Hematopoietic multipotent progenitor cell treated with erythropoietin and hydrocortisone succinate and interleukin-3 and kit ligand, for 17 days (in vitro differentiated cells): ENCODE data around the gene HSPB8.

Experiments used
- DNase-seq: peaks from one replicate; pipeline ENCODE4 v3.0.0-alpha.2; 2015; ENCODE audit warnings: low spot score

The HSPB8 gene

GRCh38 chr12:119178544-119179334, at the start of gene HSPB8:
TSS of gene HSPB8 (plus strand) at chr12:119178931. CDS start at chr12:119179313, 382 bp downstream.
- DNase-seq = no peak

DNA sequence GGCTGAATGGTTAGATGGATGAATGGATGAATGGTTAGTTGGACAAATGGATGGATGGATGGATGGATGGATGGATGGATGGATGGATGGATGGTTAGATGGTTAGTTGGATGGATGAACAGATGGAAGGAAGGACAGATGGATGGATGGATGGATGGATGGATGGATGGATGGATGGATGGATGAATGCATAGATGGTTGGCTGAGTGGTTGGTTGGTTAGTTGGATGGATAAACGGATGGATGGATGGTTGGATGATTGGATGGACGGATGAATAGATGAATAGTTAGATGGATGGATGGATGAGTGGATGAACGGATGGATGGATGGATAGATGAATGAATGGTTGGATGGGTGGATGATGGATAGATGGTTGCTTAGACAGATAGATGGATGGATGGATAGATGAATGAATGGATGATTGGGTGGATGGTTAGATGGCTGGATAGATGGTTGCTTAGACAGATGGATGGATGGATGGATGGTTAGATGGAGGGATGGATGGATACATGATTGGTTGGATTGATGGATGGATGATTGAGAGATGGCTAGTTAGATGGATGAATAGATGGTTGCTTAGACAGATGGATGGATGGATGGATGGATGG, 48.8 kb upstream of the HSPB8 start:
- no peak for DNase-seq

DNA sequence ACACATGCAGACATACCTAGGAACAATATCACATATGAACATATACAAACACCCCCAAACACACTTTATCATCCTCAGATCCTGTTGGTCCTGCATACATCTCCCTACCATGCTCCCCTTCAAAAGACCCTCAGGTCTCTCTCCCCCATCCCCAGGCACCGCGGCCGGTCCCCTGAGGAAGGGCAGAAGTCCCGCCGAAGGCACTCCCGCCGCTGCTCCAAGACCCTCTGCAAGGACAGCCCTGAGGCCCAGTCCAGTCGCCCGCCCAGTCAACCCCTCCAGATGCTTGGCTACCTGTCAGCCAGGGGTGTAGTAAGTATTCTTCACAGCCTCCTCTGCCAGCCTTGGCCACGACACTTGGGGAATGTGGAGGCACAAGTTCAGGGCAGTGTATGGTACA, 48.2 kb upstream of the HSPB8 start:
- DNase-seq = no peak

GRCh38 chr12:119134284-119135072, 44.3 kb upstream of the HSPB8 start:
- no peak for DNase-seq

DNA sequence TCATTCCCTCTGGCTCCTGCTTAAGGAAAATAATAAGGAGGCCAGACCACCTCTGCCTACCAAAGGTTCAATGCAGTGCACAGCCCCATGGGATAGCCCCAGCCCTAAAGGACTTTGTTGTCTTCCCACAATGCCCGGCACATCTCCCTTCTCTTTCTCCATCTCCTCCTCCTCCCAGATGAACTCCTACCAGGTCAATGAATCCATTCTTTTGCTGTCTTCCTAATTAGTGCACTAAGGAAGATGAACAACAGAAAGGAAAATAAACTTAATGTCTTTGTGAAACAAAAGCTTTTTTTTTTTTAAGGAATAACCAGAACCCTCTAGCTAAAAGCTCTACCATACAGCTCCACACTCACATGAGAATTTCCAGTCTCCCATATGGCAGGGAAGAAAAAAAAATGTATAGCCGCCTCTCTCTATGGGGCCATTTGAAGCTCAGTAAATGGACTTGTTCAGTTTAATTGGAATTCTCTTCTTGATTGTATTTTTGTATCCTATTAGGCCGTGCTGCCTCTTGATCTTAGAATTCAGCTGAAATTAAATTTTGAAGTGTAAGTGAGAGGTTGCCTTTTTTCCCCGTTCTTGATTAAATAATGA, 41.8 kb upstream of the HSPB8 start:
- no peak for DNase-seq

DNA sequence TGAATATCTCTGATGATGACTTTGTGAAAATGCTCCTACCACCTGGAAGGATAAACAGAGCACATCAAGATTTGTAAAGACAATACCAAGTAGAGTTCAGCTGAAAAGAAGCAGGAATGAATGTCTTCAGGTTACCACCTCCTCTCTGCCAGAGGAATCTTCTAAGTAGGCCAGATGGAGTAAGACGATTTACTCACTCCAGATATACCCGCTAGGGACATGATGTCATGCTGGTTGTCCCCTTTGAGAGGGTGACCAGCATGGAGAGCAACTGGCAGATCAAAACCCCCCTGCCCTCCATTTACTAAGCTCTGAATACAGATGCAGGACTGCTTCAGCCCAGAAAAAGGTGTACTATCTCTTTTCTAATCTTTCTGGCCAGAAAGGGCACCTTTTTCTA, 39.3 kb upstream of the HSPB8 start:
- DNase-seq = no peak

DNA sequence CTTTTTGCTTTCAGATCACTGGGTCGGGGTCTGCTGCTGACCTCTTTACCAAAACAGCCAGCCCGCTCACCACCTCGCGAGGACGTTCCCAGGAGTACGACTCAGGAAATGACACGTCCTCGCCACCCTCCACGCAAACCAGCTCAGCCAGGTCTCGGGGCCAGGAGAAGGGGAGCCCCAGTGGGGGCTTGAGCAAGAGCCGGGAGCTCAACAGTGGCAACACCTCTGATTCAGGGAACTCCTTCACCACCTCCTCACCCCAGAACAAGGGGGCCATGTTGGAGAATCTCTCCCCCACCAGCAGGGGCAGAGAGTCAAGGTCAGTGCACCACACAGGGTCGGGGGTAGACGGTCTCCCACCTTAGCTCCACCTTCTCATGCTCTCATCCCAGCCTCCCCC, 33.4 kb upstream of the HSPB8 start:
- no peak for DNase-seq

DNA sequence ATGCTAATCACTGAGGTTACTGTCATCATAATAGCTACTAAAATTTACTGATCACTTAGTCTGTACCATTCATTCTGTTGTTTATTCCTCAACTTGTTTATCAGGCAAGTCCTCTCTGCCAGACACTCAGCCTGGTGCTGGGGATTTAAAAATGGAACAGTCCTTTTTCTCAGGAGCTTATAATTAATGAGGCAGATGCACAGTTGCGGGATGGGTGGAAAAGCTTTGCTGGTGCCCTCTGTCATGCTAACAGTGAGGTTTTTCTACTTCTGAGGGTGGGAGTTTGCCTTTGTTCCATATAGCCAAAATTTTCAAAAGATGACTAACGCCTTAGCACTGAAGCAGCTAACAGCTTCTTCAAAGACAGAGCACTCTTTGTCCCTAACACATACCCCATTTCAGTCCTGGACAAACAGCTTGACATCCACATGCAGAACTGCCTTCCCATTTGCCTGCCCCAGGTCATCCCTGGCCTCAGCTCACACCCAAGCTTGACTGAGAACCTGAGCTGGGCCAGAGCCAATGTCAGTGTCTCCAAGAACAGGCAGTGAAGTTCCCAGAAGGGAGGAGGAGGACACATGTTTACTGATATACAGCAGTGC, 30.8 kb upstream of the HSPB8 start:
- no peak for DNase-seq

- no peak for DNase-seq
Observed at GRCh38 chr12:119149270-119149669, 29.5 kb upstream of the HSPB8 start.

- DNase-seq = no peak
Observed at GRCh38 chr12:119151445-119152026, 27.2 kb upstream of the HSPB8 start.

GRCh38 chr12:119153477-119154434, 25.0 kb upstream of the HSPB8 start:
- no peak for DNase-seq

GRCh38 chr12:119154435-119154818, 24.3 kb upstream of the HSPB8 start:
- DNase-seq = peak; percentile 6

- no peak for DNase-seq
Observed at GRCh38 chr12:119156401-119157044, 22.2 kb upstream of the HSPB8 start.

DNA sequence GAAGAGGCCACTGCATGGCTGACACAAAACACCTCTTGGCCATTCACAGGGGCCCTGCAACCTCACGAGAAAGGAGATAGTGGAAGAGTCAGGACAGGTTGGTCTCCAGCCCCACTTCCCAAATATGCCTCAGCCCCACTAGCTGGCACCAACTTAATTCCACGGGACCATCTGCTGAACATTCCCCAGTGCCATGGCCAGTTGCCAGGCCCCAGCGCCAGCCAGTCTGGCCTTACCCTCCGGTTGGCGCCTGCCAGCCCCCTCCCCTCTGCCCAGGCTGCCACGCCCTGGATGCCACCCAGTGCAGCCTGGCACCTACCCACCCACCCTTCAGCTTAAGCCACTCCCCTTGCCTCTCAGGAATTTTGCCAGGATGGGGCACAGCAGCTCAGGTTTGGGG, 21.2 kb upstream of the HSPB8 start:
- DNase-seq = no peak

- no peak for DNase-seq
Observed at GRCh38 chr12:119157978-119158377, 20.8 kb upstream of the HSPB8 start.

- no peak for DNase-seq
Observed at GRCh38 chr12:119158402-119158801, 20.3 kb upstream of the HSPB8 start.

- no peak for DNase-seq
Observed at GRCh38 chr12:119159844-119160243, 18.9 kb upstream of the HSPB8 start.

DNA sequence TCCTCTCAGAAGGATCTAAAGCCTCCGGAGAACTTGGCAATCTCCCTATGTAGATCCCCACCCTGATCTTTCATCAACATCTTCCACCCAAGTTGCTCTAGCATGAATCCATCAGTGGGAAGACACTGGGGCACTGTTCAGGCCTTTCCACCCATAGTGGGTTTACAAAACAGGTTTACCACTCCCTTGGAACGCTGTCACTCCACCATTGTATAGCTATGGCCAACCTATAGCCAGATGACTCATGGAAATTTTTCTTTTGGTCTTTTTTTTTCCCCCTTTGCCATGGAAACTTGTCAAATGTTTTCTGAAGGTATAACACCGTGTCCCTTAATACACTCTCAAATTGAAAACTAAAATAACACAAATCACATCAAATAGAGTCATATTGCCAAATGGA, 10.8 kb upstream of the HSPB8 start:
- no peak for DNase-seq

DNA sequence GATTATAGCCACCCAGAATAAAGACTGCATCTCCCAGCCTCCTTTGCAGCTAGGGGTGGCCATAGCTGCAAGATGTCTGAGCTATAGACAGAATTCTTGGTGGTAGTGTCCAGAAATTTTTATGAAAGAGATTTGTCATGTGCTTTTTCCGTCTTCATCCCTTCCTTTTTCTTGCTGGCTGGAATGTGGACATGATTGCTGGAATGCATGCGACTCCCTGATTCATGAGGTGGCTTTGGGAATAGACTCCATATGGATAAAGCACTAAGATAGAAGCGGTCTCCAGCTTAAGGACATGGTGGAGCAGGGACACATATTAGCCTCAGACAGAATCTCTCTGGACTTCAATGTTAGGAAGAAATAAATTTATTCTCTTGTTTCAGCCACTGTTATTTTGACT, 10.0 kb upstream of the HSPB8 start:
- no peak for DNase-seq

GRCh38 chr12:119169150-119169549, 9.6 kb upstream of the HSPB8 start:
- no peak for DNase-seq
